K562 treated with DMSO at 1 percent for 24 hours (cell line): ENCODE data around the gene UQCR10. TPM values are rescaled to one million over a fixed set of nuclear protein-coding genes. Genes with fewer than 3 reads are reported as not detected.

Experiments used
- total RNA-seq: library from RNA; unstranded; fragments of 300-600 nt; gene quantifications from 2 replicates; pipeline ENCODE4 v1.2.3, GENCODE V29; 2022; ENCODE audit warnings: low read depth; ENCODE audit not compliant: insufficient read depth

Gene UQCR10
- total RNA-seq = 101 and 102 TPM in 2 replicates

DNA sequence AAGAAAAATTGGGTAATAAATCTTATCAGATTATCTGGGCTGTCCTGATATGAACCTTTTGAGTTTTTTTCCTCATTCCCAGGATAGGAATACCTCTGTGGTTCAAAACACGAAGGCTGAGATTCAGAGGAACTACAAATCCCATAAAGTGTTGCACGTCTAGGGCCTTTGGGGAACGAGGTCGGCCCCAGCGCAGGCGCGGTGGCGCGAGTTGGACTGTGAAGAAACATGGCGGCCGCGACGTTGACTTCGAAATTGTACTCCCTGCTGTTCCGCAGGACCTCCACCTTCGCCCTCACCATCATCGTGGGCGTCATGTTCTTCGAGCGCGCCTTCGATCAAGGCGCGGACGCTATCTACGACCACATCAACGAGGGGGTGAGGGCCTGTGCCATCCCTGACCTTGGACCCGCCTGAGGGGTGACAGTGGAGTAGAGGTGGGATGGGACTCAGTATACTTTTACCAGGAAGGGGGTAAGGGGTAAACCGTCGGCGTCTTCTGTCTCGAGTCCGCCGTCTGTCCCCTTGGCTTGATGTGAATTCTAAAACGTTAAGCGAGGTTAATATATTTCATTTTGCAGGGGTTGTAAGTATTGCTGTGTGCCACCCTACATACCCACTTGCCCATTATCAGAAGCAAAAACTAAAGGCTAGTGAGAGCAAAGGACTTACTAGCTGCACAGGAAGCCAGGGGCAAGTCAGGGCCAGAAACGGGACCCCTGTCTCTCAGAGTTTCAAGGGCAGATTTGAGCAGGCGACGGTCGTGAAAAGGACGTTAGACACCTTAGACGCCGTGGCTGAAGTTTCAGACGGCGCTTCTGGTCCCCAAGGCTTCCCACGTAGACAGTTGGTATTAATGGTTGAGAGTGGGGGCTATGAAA is at the start of gene UQCR10:
TSS of gene UQCR10 (plus strand) at position 199 of the 881 bp plus-strand sequence. CDS start at position 229, 30 bp downstream.

DNA sequence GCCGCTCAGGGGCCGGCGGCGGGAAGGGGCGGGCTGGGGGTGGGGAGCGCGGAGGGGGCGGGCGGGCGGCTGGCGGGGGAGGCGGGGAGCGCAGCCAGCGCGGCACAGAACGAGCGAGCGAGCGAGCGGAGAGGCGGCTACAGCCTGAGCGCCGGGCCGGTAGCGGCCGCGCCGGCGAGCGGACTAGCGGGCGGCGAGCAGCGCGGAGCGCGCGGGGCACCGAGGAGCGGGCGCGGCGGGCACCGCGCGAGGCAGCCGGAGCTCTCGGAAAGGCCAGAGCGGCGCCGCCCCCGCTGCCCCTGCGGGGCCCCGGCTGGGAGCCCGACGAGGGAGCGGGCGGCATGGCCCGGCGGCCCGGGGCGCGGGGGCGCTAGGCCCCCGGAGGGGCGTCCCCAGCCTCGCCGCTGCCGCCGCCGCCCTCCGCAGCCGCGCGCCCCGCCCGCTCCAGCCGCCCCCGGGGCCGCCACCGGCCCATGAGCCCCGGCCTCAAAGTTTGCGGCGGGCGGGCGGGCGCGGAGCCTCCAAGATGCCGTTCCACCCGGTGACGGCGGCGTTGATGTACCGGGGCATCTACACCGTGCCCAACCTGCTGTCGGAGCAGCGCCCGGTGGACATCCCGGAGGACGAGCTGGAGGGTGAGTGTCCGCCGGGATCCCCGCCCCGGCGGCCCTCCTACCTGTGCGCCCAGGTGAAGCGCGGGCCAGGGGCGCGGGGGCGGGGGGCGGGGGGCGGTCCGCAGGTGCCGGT is 47.1 kb upstream of the UQCR10 start, which contains the start of gene CABP7:
TSS of gene CABP7 (plus strand) at position 105 of the 747 bp plus-strand sequence. CDS start at position 527, 422 bp downstream.

DNA sequence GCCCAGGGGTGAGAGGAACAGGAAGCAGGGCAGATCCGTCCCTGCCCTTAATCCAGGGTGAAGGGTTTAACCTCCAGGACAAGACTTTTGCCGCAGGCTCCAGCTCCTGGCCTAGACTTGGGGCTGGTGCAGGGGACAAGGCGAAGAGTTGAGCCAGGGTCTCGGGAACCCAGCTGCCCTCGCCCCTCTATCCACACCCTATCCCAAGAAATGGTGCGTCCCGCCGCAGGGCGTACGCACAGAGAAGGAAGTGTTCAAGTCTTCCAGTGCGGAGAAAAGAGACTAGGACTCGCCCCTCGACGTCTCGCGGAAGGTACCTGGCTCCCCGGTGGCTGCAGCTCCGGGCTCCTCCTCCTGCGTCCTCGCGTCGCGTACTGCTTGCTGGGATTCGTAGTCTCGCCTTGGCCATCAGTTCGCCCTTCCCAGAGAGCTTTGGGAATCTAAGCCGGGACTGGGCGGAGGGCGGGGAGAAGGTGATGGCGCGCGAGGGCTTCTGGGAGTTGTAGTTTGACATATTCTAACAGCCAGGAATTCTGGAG is 468 bp upstream of the UQCR10 start, which contains the start of gene ZMAT5:
TSS of gene ZMAT5 (minus strand) at position 376 of the 539 bp plus-strand sequence. CDS start 18,463 bp downstream, outside the sequence.

Other genes with a start within 250 kb of the UQCR10 start
- gene THOC5, start 213.6 kb upstream of the UQCR10 start, total RNA-seq = 35.0 and 40.0 TPM in 2 replicates
- gene NIPSNAP1, start 186.3 kb upstream of the UQCR10 start, total RNA-seq = 29.2 and 30.0 TPM in 2 replicates
- gene NF2, start 163.7 kb upstream of the UQCR10 start, total RNA-seq = 9.3 and 9.7 TPM in 2 replicates
- 0.15 TPM in 1 of 2 replicates, not detected in the other for gene CABP7, start 47.4 kb upstream of the UQCR10 start, total RNA-seq
- gene ZMAT5, start 362 bp upstream of the UQCR10 start, total RNA-seq = 35.8 and 36.8 TPM in 2 replicates
- 53.7 and 55.2 TPM in 2 replicates for gene ASCC2, start 70.9 kb downstream of the UQCR10 start, total RNA-seq
- gene MTMR3, start 115.8 kb downstream of the UQCR10 start, total RNA-seq = 11.5 and 12.5 TPM in 2 replicates